GM21515 (cell line): ENCODE results near the gene CCBE1.
"Not testable (repeated sequence)": the region's sequence is repeated elsewhere in the genome, so short reads cannot be mapped to it uniquely, and the experiment has no call there.

Experiments
- ATAC-seq: cut with Tn5 transposase; IDR thresholded peaks from one replicate; pipeline ENCODE4 v1.9.1; 2021; ENCODE audit not compliant: unreplicated experiment

CCBE1 gene

GRCh38 chr18:59715966-59716369 lies 18.7 kb upstream of the CCBE1 start:
- ATAC-seq: no peak

- no peak for ATAC-seq
Observed at GRCh38 chr18:59715445-59715844, 18.2 kb upstream of the CCBE1 start.

- ATAC-seq: not testable (repeated sequence)
Observed at GRCh38 chr18:59714096-59714495, 16.9 kb upstream of the CCBE1 start.

- no peak for ATAC-seq
Observed at GRCh38 chr18:59712311-59712710, 15.1 kb upstream of the CCBE1 start.

GRCh38 chr18:59708988-59709387 lies 11.8 kb upstream of the CCBE1 start:
- ATAC-seq: no peak

GRCh38 chr18:59707306-59707705 lies 10.1 kb upstream of the CCBE1 start:
- no peak for ATAC-seq

- no peak for ATAC-seq
Observed at GRCh38 chr18:59706499-59706898, 9.3 kb upstream of the CCBE1 start.

- no peak for ATAC-seq
Observed at GRCh38 chr18:59705145-59705544, 7.9 kb upstream of the CCBE1 start.

- no peak for ATAC-seq
Observed at GRCh38 chr18:59704146-59704545, 6.9 kb upstream of the CCBE1 start.

- no peak for ATAC-seq
Observed at GRCh38 chr18:59701272-59701671, 4.0 kb upstream of the CCBE1 start.

- ATAC-seq: no peak
Observed at GRCh38 chr18:59700535-59700967, 3.3 kb upstream of the CCBE1 start.

- no peak for ATAC-seq
Observed at GRCh38 chr18:59699750-59700534, 2.7 kb upstream of the CCBE1 start.

- ATAC-seq: no peak
Observed at GRCh38 chr18:59699061-59699460, 1.8 kb upstream of the CCBE1 start.

GRCh38 chr18:59696311-59697235 lies 650 bp downstream of the CCBE1 start:
- ATAC-seq: no peak

GRCh38 chr18:59695551-59695950 lies 1.7 kb downstream of the CCBE1 start:
- ATAC-seq: no peak

GRCh38 chr18:59694824-59695223 lies 2.4 kb downstream of the CCBE1 start:
- ATAC-seq: no peak

- no peak for ATAC-seq
Observed at GRCh38 chr18:59691996-59692395, 5.2 kb downstream of the CCBE1 start.

GRCh38 chr18:59690996-59691395 lies 6.2 kb downstream of the CCBE1 start:
- no peak for ATAC-seq

- no peak for ATAC-seq
Observed at GRCh38 chr18:59690186-59690982, 6.8 kb downstream of the CCBE1 start.

- ATAC-seq: no peak
Observed at GRCh38 chr18:59689756-59690155, 7.5 kb downstream of the CCBE1 start.

GRCh38 chr18:59686260-59686659 lies 11.0 kb downstream of the CCBE1 start:
- no peak for ATAC-seq
